CD4-positive, alpha-beta memory T cell (primary cell): ENCODE measurements around the gene RNF208. TPM values are rescaled to one million over a fixed set of nuclear protein-coding genes. Genes with fewer than 3 reads are reported as not detected.

Source experiments
- polyA plus RNA-seq, 2 donors: library from polyadenylated mRNA; unstranded; fragments of 300-500 nt; fragmentation: Illumina TruSeq; gene quantifications; one replicate each; pipeline ENCODE4 v1.2.3, GENCODE V29; 2021
- total RNA-seq, 2 experiments: library from RNA; stranded (reverse); gene quantifications; one replicate each; pipeline ENCODE4 v1.2.3, GENCODE V29; 2021

RNF208 gene
- total and polyA plus RNA-seq, 4 experiments from 2014 or later: 0.64 to 1.3 TPM; not detected in 2

Other genes starting within 250 kb of the RNF208 start
Only the 30 nearest of the 32 such genes appear.
- gene PAXX, start 229.8 kb downstream of the RNF208 start, total RNA-seq: 100 to 1,000 TPM in 1 of 2 experiments, 10 to 100 TPM in 1; 94.2 to 101 TPM
- gene PAXX, start 229.8 kb downstream of the RNF208 start, polyA plus RNA-seq: 100 to 1,000 TPM in 1 of 2 donors, 10 to 100 TPM in 1; 76.0 to 103 TPM
- gene CLIC3, start 225.7 kb downstream of the RNF208 start, total RNA-seq: 1 to 10 TPM; 3.1 to 3.7 TPM
- 1 to 10 TPM; 5.0 to 7.8 TPM for gene CLIC3, start 225.7 kb downstream of the RNF208 start, polyA plus RNA-seq
- gene ABCA2, start 194.0 kb downstream of the RNF208 start, total RNA-seq: 10 to 100 TPM; 63.8 to 68.6 TPM
- gene ABCA2, start 194.0 kb downstream of the RNF208 start, polyA plus RNA-seq: 10 to 100 TPM in 1 of 2 donors, 1 to 10 TPM in 1; 2.6 to 10.8 TPM
- 1 to 10 TPM; 3.4 to 4.6 TPM for gene FUT7, start 190.2 kb downstream of the RNF208 start, total RNA-seq
- 10 to 100 TPM; 22.6 to 43.8 TPM for gene FUT7, start 190.2 kb downstream of the RNF208 start, polyA plus RNA-seq
- gene NPDC1, start 176.1 kb downstream of the RNF208 start, total RNA-seq: 10 to 100 TPM; 20.7 to 21.4 TPM
- 10 to 100 TPM; 22.8 to 32.2 TPM for gene NPDC1, start 176.1 kb downstream of the RNF208 start, polyA plus RNA-seq
- gene ENTPD2, start 168.2 kb downstream of the RNF208 start, total RNA-seq: not detected
- gene ENTPD2, start 168.2 kb downstream of the RNF208 start, polyA plus RNA-seq: not detected
- gene SAPCD2, start 151.7 kb downstream of the RNF208 start, total RNA-seq: under 1 TPM; 0.09 to 0.11 TPM
- under 1 TPM; 0.10 to 0.15 TPM for gene SAPCD2, start 151.7 kb downstream of the RNF208 start, polyA plus RNA-seq
- gene UAP1L1, start 144.7 kb downstream of the RNF208 start, total RNA-seq: 10 to 100 TPM; 10.6 to 12.5 TPM
- 1 to 10 TPM in 1 of 2 donors, under 1 TPM in 1; 0.81 to 2.9 TPM for gene UAP1L1, start 144.7 kb downstream of the RNF208 start, polyA plus RNA-seq
- 10 to 100 TPM; 63.3 to 71.0 TPM for gene MAN1B1, start 135.3 kb downstream of the RNF208 start, total RNA-seq
- 10 to 100 TPM; 35.4 to 37.5 TPM for gene MAN1B1, start 135.3 kb downstream of the RNF208 start, polyA plus RNA-seq
- 100 to 1,000 TPM; 357 to 362 TPM for gene DPP7, start 107.5 kb downstream of the RNF208 start, total RNA-seq
- 100 to 1,000 TPM; 135 to 206 TPM for gene DPP7, start 107.5 kb downstream of the RNF208 start, polyA plus RNA-seq
- gene GRIN1, start 83.1 kb downstream of the RNF208 start, total RNA-seq: not detected
- not detected for gene GRIN1, start 83.1 kb downstream of the RNF208 start, polyA plus RNA-seq
- not detected for gene LRRC26, start 52.2 kb downstream of the RNF208 start, total RNA-seq
- not detected for gene LRRC26, start 52.2 kb downstream of the RNF208 start, polyA plus RNA-seq
- not detected for gene TMEM210, start 50.2 kb downstream of the RNF208 start, total RNA-seq
- gene TMEM210, start 50.2 kb downstream of the RNF208 start, polyA plus RNA-seq: not detected
- 100 to 1,000 TPM; 116 to 125 TPM for gene ANAPC2, start 33.7 kb downstream of the RNF208 start, total RNA-seq
- gene ANAPC2, start 33.7 kb downstream of the RNF208 start, polyA plus RNA-seq: 1 to 10 TPM; 3.2 to 5.7 TPM
- 10 to 100 TPM; 48.6 to 49.5 TPM for gene SSNA1, start 33.6 kb downstream of the RNF208 start, total RNA-seq
- gene SSNA1, start 33.6 kb downstream of the RNF208 start, polyA plus RNA-seq: 100 to 1,000 TPM; 117 to 161 TPM
- 1 to 10 TPM; 8.5 to 8.6 TPM for gene TPRN, start 21.5 kb downstream of the RNF208 start, total RNA-seq
- under 1 TPM; 0.27 to 0.45 TPM for gene TPRN, start 21.5 kb downstream of the RNF208 start, polyA plus RNA-seq
- 10 to 100 TPM; 39.5 to 42.9 TPM for gene TMEM203, start 16.6 kb downstream of the RNF208 start, total RNA-seq
- gene TMEM203, start 16.6 kb downstream of the RNF208 start, polyA plus RNA-seq: 100 to 1,000 TPM; 129 to 170 TPM
- gene NDOR1, start 16.5 kb downstream of the RNF208 start, total RNA-seq: 10 to 100 TPM; 36.7 to 37.1 TPM
- gene NDOR1, start 16.5 kb downstream of the RNF208 start, polyA plus RNA-seq: 1 to 10 TPM; 4.6 to 9.5 TPM
- gene CYSRT1, start 2.9 kb upstream of the RNF208 start, total RNA-seq: under 1 TPM in 1 of 2 experiments, not detected in 1; 0.25 TPM
- not detected for gene CYSRT1, start 2.9 kb upstream of the RNF208 start, polyA plus RNA-seq
- gene RNF224, start 5.3 kb upstream of the RNF208 start, total RNA-seq: not detected
- not detected for gene RNF224, start 5.3 kb upstream of the RNF208 start, polyA plus RNA-seq
- gene SLC34A3, start 8.7 kb upstream of the RNF208 start, total RNA-seq: not detected
- not detected for gene SLC34A3, start 8.7 kb upstream of the RNF208 start, polyA plus RNA-seq
- 100 to 1,000 TPM in 1 of 2 experiments, 10 to 100 TPM in 1; 99.8 to 103 TPM for gene TUBB4B, start 19.0 kb upstream of the RNF208 start, total RNA-seq
- 10 to 100 TPM; 53.1 to 64.1 TPM for gene TUBB4B, start 19.0 kb upstream of the RNF208 start, polyA plus RNA-seq
- not detected for gene STPG3, start 29.0 kb upstream of the RNF208 start, total RNA-seq
- not detected for gene STPG3, start 29.0 kb upstream of the RNF208 start, polyA plus RNA-seq
- 10 to 100 TPM; 44.3 to 44.9 TPM for gene NELFB, start 33.1 kb upstream of the RNF208 start, total RNA-seq
- gene NELFB, start 33.1 kb upstream of the RNF208 start, polyA plus RNA-seq: 10 to 100 TPM; 28.3 to 28.7 TPM
- gene TOR4A, start 55.5 kb upstream of the RNF208 start, total RNA-seq: 1 to 10 TPM; 2.1 TPM
- gene TOR4A, start 55.5 kb upstream of the RNF208 start, polyA plus RNA-seq: under 1 TPM; 0.46 to 0.78 TPM
- gene NRARP, start 80.0 kb upstream of the RNF208 start, total RNA-seq: under 1 TPM; 0.25 to 0.29 TPM
- not detected for gene NRARP, start 80.0 kb upstream of the RNF208 start, polyA plus RNA-seq
- gene EXD3, start 200.9 kb upstream of the RNF208 start, total RNA-seq: 10 to 100 TPM; 21.4 to 21.9 TPM
- 1 to 10 TPM; 2.5 to 7.1 TPM for gene EXD3, start 200.9 kb upstream of the RNF208 start, polyA plus RNA-seq
- gene NOXA1, start 201.2 kb upstream of the RNF208 start, total RNA-seq: 1 to 10 TPM; 4.5 to 5.6 TPM
- under 1 TPM; 0.29 to 1.00 TPM for gene NOXA1, start 201.2 kb upstream of the RNF208 start, polyA plus RNA-seq
- not detected for gene ENTPD8, start 219.1 kb upstream of the RNF208 start, total RNA-seq
- not detected for gene ENTPD8, start 219.1 kb upstream of the RNF208 start, polyA plus RNA-seq
- 10 to 100 TPM; 18.3 to 20.9 TPM for gene NSMF, start 237.1 kb upstream of the RNF208 start, total RNA-seq
- gene NSMF, start 237.1 kb upstream of the RNF208 start, polyA plus RNA-seq: 10 to 100 TPM in 1 of 2 donors, 1 to 10 TPM in 1; 3.8 to 10.6 TPM